GM19035 (cell line): ENCODE results near the gene PIP4K2A.
"Not testable (repeated sequence)": the region's sequence is repeated elsewhere in the genome, so short reads cannot be mapped to it uniquely, and the experiment has no call there.

ENCODE experiments used
- ATAC-seq: cut with Tn5 transposase; IDR thresholded peaks from one replicate; pipeline ENCODE4 v1.9.1; 2021; ENCODE audit not compliant: unreplicated experiment

PIP4K2A gene

GRCh38 chr10:22697101-22697500 is 17.3 kb downstream of the PIP4K2A start:
- no peak for ATAC-seq

- ATAC-seq: no peak
Measured at GRCh38 chr10:22693860-22694259, 20.5 kb downstream of the PIP4K2A start.

- peak; percentile 55 for ATAC-seq
Measured at GRCh38 chr10:22693371-22693784, 21.0 kb downstream of the PIP4K2A start.

GRCh38 chr10:22692119-22692518 is 22.3 kb downstream of the PIP4K2A start:
- not testable (repeated sequence) for ATAC-seq

- no peak for ATAC-seq
Measured at GRCh38 chr10:22690614-22691431, 23.6 kb downstream of the PIP4K2A start.

- ATAC-seq: no peak
Measured at GRCh38 chr10:22690158-22690557, 24.2 kb downstream of the PIP4K2A start.

- ATAC-seq: no peak
Measured at GRCh38 chr10:22686347-22686746, 28.0 kb downstream of the PIP4K2A start.

GRCh38 chr10:22685926-22686325 is 28.5 kb downstream of the PIP4K2A start:
- no peak for ATAC-seq

GRCh38 chr10:22684699-22685098 is 29.7 kb downstream of the PIP4K2A start:
- no peak for ATAC-seq

GRCh38 chr10:22683140-22683389 is 31.3 kb downstream of the PIP4K2A start:
- ATAC-seq: peak; percentile 67

GRCh38 chr10:22682237-22683139 is 31.9 kb downstream of the PIP4K2A start:
- ATAC-seq: no peak

GRCh38 chr10:22681783-22682183 is 32.6 kb downstream of the PIP4K2A start:
- no peak for ATAC-seq

- ATAC-seq: no peak
Measured at GRCh38 chr10:22681301-22681700, 33.1 kb downstream of the PIP4K2A start.

GRCh38 chr10:22679608-22680007 is 34.8 kb downstream of the PIP4K2A start:
- no peak for ATAC-seq

GRCh38 chr10:22677333-22677732 is 37.0 kb downstream of the PIP4K2A start:
- no peak for ATAC-seq

- ATAC-seq: no peak
Measured at GRCh38 chr10:22676435-22676834, 37.9 kb downstream of the PIP4K2A start.

- ATAC-seq: no peak
Measured at GRCh38 chr10:22674573-22674930, 39.8 kb downstream of the PIP4K2A start.

- ATAC-seq: no peak
Measured at GRCh38 chr10:22673785-22674572, 40.4 kb downstream of the PIP4K2A start.

GRCh38 chr10:22673091-22673392 is 41.3 kb downstream of the PIP4K2A start:
- ATAC-seq: no peak

GRCh38 chr10:22672319-22673090 is 41.9 kb downstream of the PIP4K2A start:
- no peak for ATAC-seq

- no peak for ATAC-seq
Measured at GRCh38 chr10:22670788-22671187, 43.6 kb downstream of the PIP4K2A start.
